NCI-H2227 (cell line): ENCODE results near the gene HSPB6.
A peak's percentile ranks its signal among the peaks of the same experiment; 100 is the strongest.

Experiments
- DNase-seq: peaks from one replicate; lab custom pipeline; 2025; ENCODE audit not compliant: unreplicated experiment; lab: John Stamatoyannopoulos, UW

The HSPB6 gene

DNA sequence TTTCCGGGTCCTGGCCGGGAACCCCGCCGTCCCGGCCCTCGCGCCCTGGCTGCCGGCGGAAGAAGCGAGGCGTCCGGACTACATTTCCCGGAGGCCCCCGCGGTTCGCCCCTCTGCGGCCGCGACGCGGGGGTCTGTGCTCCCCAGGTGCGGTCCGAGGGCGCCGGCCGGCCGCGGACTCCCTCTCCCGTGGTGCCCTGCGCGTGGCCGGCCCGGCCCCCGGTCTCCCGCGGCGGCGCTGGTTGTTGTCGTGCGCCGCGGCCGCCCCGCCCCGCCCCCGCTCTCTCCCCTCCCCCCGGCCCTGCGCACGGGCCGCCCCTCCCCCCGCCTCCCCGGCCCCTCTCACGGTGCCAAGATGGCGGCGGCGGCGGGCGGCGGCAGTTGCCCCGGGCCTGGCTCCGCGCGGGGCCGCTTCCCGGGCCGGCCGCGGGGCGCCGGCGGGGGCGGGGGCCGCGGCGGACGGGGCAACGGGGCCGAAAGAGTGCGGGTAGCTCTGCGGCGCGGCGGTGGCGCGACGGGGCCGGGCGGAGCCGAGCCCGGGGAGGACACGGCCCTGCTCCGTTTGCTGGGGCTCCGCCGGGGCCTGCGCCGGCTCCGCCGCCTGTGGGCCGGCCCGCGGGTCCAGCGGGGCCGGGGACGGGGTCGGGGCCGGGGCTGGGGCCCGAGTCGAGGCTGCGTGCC lies 39.0 kb downstream of the HSPB6 start, which contains the start of gene KMT2B:
Gene KMT2B (plus strand): TSS at position 339 of the 680 bp plus-strand sequence. CDS start 16 bp downstream, at position 355.
- DNase-seq, result peak; percentile 100

DNA sequence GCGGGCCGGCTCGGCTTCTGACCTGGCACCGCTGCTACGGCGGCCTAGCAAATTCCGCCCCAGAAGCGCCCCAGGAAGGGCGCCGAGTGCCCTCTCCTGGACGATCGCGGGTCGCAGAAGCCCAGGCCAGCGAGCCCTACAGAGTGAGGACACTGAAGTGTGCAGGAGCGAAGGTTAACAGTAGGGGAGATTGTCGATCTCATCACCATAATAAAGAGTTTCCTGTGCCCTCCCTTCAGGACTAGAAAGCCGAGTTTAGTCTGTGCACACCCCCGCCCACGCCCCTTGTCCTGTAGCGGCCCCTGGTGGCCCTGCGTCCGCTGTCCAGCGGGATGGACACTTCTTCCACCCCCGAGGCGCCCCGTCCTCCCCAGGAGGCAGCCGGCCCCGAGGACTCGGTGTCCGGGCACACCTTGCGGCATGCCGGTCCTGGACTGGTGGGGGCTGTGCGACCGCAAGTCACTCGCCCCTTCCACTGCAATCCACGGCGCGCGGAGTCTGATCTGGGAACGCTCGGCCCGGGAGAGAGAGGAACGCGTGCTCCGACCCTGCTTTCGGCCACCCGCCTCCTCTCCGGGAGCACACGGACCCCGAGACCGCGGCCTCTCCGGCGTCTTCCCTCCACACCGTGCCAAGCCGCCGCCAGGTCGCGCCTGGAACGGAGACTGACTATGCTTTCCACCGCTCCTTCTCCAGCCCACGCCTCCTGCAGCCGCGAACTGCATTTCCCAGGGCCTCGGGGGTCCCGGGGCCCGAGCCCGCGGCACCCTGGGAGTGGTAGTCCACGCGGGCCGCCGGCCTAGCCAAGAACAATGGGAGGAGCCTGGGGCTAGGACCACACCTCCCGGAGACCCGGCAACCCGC lies 39.8 kb downstream of the HSPB6 start:
- DNase-seq, result peak; percentile 99

DNA sequence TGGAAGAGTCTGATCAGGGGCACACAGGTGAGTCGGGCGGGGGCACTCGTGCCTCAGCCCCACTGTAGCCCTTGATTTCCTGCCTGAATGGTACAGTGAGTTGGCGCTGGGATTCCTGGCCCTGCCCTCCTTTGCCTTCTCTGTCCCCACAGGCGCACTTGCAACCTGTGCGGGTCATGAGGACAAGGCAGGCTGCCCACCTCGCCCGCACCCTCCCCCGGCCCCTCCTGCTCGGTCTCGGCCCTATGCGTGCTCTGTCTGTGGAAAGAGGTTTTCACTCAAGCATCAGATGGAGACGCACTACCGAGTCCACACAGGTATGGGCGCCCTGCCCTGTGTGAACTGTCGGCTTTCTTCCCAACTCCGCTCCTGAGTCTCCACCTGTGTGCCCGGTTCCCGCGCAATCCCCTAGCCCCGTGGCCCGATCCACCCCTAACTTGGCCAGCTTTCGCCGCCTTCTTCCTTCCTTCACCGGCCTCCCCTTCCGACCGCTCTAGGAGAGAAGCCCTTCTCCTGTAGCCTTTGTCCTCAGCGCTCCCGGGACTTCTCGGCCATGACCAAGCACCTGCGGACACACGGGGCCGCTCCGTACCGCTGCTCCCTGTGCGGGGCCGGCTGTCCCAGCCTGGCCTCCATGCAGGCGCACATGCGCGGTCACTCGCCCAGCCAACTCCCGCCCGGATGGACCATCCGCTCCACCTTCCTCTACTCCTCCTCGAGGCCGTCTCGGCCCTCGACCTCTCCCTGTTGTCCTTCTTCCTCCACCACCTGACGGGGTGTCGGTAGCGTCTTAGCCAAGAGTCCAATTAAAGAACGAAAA lies 40.6 kb downstream of the HSPB6 start:
- peak; percentile 95 for DNase-seq

- no peak for DNase-seq
Measured at GRCh38 chr19:35715355-35715809, 41.4 kb downstream of the HSPB6 start.

DNA sequence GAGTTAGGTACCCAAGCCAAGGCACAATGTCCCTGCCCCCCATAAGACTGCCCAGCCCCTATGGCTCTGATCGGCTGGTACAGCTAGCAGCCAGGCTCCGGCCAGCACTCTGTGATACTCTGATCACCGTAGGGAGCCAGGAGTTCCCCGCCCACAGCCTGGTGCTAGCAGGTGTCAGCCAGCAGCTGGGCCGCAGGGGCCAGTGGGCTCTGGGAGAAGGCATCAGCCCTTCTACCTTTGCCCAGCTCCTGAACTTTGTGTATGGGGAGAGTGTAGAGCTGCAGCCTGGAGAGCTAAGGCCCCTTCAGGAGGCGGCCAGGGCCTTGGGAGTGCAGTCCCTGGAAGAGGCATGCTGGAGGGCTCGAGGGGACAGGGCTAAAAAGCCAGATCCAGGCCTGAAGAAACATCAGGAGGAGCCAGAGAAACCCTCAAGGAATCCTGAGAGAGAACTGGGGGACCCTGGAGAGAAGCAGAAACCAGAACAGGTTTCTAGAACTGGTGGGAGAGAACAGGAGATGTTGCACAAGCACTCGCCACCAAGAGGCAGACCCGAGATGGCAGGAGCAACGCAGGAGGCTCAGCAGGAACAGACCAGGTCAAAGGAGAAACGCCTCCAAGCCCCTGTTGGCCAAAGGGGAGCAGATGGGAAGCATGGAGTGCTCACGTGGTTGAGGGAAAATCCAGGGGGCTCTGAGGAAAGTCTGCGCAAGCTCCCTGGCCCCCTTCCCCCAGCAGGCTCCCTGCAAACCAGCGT lies 42.1 kb downstream of the HSPB6 start:
- DNase-seq, result peak; percentile 72

DNA sequence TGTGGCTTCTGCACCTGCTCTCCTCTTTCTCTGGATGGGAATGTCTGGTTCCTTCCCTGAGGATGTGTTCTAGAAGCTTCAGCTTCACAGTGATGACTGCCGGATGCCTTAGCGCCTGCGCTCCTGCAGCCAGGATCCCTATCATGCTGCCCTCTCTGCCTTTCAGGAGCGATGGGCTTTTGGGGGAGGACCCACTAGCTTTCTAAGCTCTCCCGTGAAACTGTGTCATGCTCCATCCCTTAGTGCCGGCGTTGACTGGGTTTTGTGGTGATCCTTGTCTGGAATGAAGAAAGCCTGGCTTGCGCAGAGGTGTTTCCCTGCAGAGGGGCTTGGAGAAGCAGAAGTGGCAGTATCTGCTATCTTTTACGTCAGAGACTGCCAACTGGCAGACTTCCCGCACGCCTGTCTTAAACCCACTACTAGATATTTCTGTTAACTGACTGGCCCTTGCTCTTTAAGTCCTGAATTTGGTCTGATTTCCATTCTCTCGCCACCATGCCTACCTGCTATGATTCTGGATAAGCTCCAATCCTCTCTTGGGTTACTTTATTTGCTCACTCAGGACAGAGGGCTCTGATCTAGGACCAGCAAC lies 42.8 kb downstream of the HSPB6 start:
- no peak for DNase-seq

DNA sequence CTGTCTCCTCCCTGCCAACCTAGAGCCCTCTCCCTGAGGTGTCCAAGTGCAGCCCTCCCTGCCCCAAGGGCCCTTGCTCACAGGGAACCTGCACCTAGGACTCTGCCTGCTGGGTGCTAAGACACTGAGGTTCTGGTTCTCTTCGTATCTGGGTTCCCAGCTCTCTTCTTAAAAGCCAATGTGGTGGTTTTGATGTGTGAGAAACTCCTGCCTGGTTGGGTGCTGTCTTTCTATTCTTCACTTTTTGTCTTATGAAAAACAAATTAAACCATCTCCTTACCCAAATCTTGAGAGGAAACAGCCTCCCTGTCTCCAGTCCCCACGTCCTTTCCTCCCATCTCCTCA lies 43.4 kb downstream of the HSPB6 start:
- no peak for DNase-seq

- no peak for DNase-seq
Measured at GRCh38 chr19:35712567-35713505, 44.0 kb downstream of the HSPB6 start.

GRCh38 chr19:35710784-35711723 lies 45.8 kb downstream of the HSPB6 start:
- no peak for DNase-seq

- no peak for DNase-seq
Measured at GRCh38 chr19:35708391-35708790, 48.4 kb downstream of the HSPB6 start.
